ENCODE measurements around the gene EEF1AKMT1. TPM values are rescaled to one million over a fixed set of nuclear protein-coding genes. Genes with fewer than 3 reads are reported as not detected.

EEF1AKMT1 gene
- polyA plus RNA-seq, 1 donor from 2014 or later: 8.2 TPM

- no peaks in the 10 kb centered on the region for H3K9me3 ChIP-seq (ENCODE audit: low read length)
- H3K27me3 ChIP-seq (ENCODE audit: insufficient read depth, low read depth, low read length): no peaks in the 10 kb centered on the region
- H3K4me3 ChIP-seq (ENCODE audit: low read length): no peak overlapping the region
- no peaks in the 10 kb centered on the region for H3K36me3 ChIP-seq (ENCODE audit: insufficient read depth, low read length)
- H3K9me2 ChIP-seq (ENCODE audit: insufficient read depth, low read length): no peaks in the 10 kb centered on the region
- no peaks in the 10 kb centered on the region for H3K79me2 ChIP-seq (replicated peaks; ENCODE audit: insufficient read depth, low read length)
- H3K27ac ChIP-seq (ENCODE audit: low read length): no peak overlapping the region
- no peak overlapping the region for H2AFZ ChIP-seq (ENCODE audit: low read depth, low read length)
- no peaks in the 10 kb centered on the region for H4K20me1 ChIP-seq (ENCODE audit: insufficient read depth)
- H3K9ac ChIP-seq (ENCODE audit: low read length): no peak overlapping the region
- TF ChIP-seq REST (IDR thresholded peaks at IDR 0.05; ENCODE audit: borderline replicate concordance): no peak
- TF ChIP-seq EP300 (conservative IDR thresholded peaks at IDR 0.05; ENCODE audit: poor library complexity, severe bottlenecking): no peak
- no peak for TF ChIP-seq TAF1 (IDR thresholded peaks at IDR 0.05; ENCODE audit: low read depth)
- TF ChIP-seq EZH2 (IDR thresholded peaks at IDR 0.05; ENCODE audit: borderline replicate concordance, insufficient read depth, low read length, poor library complexity, severe bottlenecking): no peak
- TF ChIP-seq MXI1 (conservative IDR thresholded peaks at IDR 0.05; ENCODE audit: poor library complexity, severe bottlenecking): no peak
- TF ChIP-seq CTCF (IDR thresholded peaks at IDR 0.05; ENCODE audit: poor library complexity, severe bottlenecking): no peak
- TF ChIP-seq SMC3 (conservative IDR thresholded peaks at IDR 0.05; ENCODE audit: poor library complexity): no peak
- TF ChIP-seq POLR2AphosphoS5 (IDR thresholded peaks at IDR 0.05): no peak
- H3K4me2 ChIP-seq (ENCODE audit: low read length): no peak overlapping the region
- H3F3A ChIP-seq (ENCODE audit: insufficient read depth, low read length, poor library complexity, severe bottlenecking): no peaks in the 10 kb centered on the region
Observed at GRCh38 chr13:20760872-20761271, 12.9 kb downstream of the EEF1AKMT1 start.

GRCh38 chr13:20754009-20754408, 19.8 kb downstream of the EEF1AKMT1 start:
- Histone ChIP-seq H3K27ac (ENCODE audit: low read length) (no peak overlapping the region), H2AFZ (ENCODE audit: low read depth, low read length) (no peak overlapping the region), H3K27me3 (ENCODE audit: insufficient read depth, low read depth, low read length) (no peaks in the 10 kb centered on the region), H3K9ac (ENCODE audit: low read length) (no peak overlapping the region), H4K20me1 (ENCODE audit: insufficient read depth) (no peaks in the 10 kb centered on the region), H3K4me3 (ENCODE audit: low read length) (no peak overlapping the region), H3K36me3 (ENCODE audit: insufficient read depth, low read length) (no peaks in the 10 kb centered on the region), H3K79me2 (replicated peaks; ENCODE audit: insufficient read depth, low read length) (no peaks in the 10 kb centered on the region), H3K9me3 (ENCODE audit: low read length) (no peaks in the 10 kb centered on the region), H3K4me2 (ENCODE audit: low read length) (no peak overlapping the region), H3F3A (ENCODE audit: insufficient read depth, low read length, poor library complexity, severe bottlenecking) (no peaks in the 10 kb centered on the region), H3K9me2 (ENCODE audit: insufficient read depth, low read length) (no peaks in the 10 kb centered on the region)
- TF ChIP-seq REST (IDR thresholded peaks at IDR 0.05; ENCODE audit: borderline replicate concordance): no peak
- TF ChIP-seq SMC3 (conservative IDR thresholded peaks at IDR 0.05; ENCODE audit: poor library complexity): no peak
- no peak for TF ChIP-seq TAF1 (IDR thresholded peaks at IDR 0.05; ENCODE audit: low read depth)
- TF ChIP-seq POLR2AphosphoS5 (IDR thresholded peaks at IDR 0.05): no peak
- TF ChIP-seq EZH2 (IDR thresholded peaks at IDR 0.05; ENCODE audit: borderline replicate concordance, insufficient read depth, low read length, poor library complexity, severe bottlenecking): no peak
- TF ChIP-seq CTCF (IDR thresholded peaks at IDR 0.05; ENCODE audit: poor library complexity, severe bottlenecking): no peak
